ENCODE measurements around the gene ZNF581.
A peak's percentile ranks its signal among the peaks of the same experiment; 100 is the strongest.

Gene ZNF581

DNA sequence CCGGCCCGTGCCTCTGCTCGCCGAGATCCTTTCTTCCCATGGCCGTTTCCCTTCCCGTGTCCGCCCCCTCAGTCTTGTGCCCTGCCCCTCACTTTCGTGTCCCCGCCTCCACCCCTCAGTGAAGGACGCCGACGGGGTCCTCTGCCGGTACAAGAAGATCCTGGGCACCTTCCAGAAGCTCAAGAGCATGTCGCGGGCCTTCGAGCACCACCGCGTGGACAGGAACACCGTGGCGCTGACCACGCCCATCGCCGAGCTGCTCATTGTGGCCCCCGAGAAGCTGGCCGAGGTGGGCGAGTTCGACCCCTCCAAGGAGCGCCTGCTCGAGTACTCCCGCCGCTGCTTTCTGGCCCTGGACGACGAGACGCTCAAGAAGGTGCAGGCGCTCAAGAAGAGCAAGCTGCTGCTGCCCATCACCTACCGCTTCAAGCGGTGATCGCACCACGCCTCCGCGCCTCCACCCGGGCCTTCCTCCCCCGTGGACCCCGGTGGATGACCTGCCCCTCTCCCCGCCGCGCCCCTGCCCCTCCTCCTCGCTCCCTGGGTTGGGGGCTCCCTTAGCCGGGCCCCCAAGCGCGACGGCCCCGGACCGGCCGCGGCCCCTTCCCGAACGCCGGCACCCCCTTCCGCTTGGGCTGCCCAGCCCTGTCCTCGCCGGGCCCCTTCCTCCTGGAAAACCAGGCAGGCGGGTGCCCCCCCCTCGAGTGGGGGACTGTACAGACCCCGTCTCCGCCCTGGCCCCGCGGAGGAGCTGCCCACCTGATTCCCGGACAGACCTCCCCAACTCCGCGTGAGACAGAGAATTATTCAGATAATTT is 9.1 kb downstream of the ZNF581 start:
- in situ Hi-C loops (cut with MboI; ENCODE audit: low pct_unique_long_range_greater_than_20kb, low sequenced_read_pairs, unreplicated experiment), result no loop called here
- TF ChIP-seq, protein P1, sequence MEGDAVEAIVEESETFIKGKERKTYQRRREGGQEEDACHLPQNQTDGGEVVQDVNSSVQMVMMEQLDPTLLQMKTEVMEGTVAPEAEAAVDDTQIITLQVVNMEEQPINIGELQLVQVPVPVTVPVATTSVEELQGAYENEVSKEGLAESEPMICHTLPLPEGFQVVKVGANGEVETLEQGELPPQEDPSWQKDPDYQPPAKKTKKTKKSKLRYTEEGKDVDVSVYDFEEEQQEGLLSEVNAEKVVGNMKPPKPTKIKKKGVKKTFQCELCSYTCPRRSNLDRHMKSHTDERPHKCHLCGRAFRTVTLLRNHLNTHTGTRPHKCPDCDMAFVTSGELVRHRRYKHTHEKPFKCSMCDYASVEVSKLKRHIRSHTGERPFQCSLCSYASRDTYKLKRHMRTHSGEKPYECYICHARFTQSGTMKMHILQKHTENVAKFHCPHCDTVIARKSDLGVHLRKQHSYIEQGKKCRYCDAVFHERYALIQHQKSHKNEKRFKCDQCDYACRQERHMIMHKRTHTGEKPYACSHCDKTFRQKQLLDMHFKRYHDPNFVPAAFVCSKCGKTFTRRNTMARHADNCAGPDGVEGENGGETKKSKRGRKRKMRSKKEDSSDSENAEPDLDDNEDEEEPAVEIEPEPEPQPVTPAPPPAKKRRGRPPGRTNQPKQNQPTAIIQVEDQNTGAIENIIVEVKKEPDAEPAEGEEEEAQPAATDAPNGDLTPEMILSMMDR (IDR thresholded peaks at IDR 0.05; ENCODE audit: extremely low read depth, insufficient read depth, missing control alignments), result no peak
- DNase-seq (ENCODE audit: low spot score), result no peak

DNA sequence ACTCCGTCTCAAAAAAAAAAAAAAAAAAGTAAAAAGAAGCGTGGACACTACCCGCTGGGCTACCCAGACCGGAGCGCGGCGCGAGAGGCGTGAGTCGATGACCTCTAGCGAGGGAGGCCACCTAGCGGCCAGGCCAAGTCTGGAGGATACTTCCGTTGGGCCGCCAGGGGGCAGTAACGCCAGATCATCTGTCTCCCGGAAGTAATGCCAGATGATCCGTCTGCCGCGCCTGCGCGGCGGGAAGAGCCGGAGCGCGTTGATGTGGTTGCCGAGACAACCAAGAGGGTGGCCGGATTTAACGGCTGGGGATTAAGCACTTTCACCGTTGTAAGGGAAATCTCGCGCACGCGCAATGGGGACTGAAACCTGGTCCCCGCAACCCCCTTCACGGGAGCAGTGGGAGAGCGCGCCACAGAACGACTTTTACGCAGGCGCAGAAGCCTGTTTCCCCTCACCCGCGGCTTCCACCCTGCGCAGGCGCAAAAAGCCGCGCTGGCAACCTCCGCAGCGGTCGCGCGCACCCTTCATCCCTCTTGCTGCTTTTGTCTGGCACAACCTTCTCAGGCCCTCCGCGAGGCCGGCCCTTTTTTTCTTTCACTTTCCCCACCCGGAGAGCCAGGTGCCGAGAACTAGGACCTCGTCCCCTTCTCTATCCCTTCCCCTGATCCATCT is 10.3 kb downstream of the ZNF581 start:
- DNase-seq (ENCODE audit: low spot score), result peak; percentile 95
- in situ Hi-C loops (cut with MboI; ENCODE audit: low pct_unique_long_range_greater_than_20kb, low sequenced_read_pairs, unreplicated experiment), result no loop called here
- TF ChIP-seq, protein P1 (IDR thresholded peaks at IDR 0.05; ENCODE audit: extremely low read depth, insufficient read depth, missing control alignments), result peak; percentile 100

DNA sequence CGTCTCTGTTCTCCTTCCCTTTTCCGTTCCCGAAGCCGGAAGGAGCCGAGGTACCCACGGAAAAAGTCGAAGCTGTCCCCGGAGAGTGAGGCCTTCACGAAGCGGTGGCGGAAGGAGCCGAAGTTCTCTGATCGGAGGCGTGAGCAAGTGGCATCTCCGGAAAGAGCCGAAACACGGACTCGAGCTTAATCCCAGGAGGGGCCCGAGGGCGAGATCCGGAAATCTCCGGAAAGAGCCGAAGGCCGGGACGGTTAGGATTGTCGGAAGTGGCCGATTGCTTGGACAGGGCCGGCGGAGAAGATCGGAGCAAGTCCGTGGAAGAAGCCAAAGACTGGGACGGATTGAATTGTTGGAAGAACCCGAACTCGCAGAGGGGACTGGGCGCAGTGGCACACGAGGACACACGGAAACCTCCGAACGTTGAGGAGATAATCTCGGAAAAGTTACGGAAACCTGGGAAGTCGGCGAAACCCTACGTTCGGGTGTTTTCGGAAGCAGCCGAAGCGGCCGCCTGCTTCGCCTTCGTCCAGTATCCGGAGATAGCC is 10.9 kb downstream of the ZNF581 start:
- in situ Hi-C loops (cut with MboI; ENCODE audit: low pct_unique_long_range_greater_than_20kb, low sequenced_read_pairs, unreplicated experiment), result no loop called here
- peak; percentile 97 for DNase-seq (ENCODE audit: low spot score)
- TF ChIP-seq, protein P1 (IDR thresholded peaks at IDR 0.05; ENCODE audit: extremely low read depth, insufficient read depth, missing control alignments), result no peak

DNA sequence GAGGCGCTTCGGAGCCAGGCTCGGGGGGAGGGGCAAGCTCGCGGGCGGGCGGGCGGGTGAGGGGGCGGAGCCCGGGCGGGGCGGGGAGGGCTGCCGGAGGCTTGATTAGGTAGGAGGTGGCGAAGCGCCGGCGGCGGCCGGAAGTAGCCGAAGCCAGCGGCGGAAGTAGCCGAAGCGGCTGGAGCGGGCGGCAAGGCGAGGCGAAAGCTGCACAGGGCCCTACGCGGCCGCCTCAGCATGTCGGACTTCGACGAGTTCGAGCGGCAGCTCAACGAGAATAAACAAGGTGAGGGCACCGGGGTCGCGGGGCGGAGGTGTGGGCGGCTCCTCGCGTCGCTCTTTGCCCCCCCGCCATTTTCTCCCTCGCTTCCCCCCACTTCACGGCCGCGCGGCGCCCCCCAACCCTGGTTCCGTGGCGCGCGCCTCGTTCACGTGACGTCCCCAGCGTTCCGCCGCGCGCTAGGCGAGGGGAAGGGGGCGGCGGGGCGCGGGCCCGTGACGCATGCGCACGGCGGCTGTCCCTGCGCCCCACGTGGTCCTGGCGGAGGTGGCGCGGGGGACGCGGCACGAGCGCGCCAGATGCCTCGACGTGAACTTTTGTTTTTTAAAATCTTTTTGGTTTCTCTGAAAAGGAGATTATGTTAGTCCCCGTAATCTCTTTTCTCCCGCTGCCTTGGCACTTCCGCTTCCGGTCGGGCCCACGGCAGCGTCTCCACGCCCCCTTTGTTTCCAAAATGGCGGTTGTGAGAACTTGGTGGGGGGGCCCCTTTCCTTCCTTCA is 11.6 kb downstream of the ZNF581 start, which contains the start of gene U2AF2:
TSS of gene U2AF2 (plus strand) at position 168 of the 780 bp plus-strand sequence. CDS start at position 238, 70 bp downstream.
- TF ChIP-seq, protein P1 (IDR thresholded peaks at IDR 0.05; ENCODE audit: extremely low read depth, insufficient read depth, missing control alignments), result no peak
- peak; percentile 98 for DNase-seq (ENCODE audit: low spot score)
- in situ Hi-C loops (cut with MboI; ENCODE audit: low pct_unique_long_range_greater_than_20kb, low sequenced_read_pairs, unreplicated experiment), result no loop called here

DNA sequence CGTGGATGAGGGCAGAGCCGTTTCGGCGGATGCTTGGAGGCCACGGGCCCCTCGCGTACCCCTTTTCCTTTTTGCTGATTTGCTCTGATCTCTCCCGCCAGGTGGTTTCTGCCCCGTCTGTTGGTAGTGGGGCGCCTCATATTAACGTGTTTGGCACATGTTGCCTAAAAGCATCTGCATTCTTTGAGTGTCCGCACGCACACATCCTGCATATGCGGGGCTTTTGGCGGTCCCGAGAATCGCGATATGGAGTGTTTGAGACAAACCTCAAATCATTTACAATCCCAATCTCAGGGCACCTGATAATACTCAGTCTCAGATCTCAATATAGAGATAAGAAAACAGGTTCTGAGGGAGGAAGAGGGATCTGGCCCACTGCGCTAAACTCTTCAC is 12.2 kb downstream of the ZNF581 start:
- TF ChIP-seq, protein P1 (IDR thresholded peaks at IDR 0.05; ENCODE audit: extremely low read depth, insufficient read depth, missing control alignments), result no peak
- in situ Hi-C loops (cut with MboI; ENCODE audit: low pct_unique_long_range_greater_than_20kb, low sequenced_read_pairs, unreplicated experiment), result no loop called here
- DNase-seq (ENCODE audit: low spot score), result no peak

DNA sequence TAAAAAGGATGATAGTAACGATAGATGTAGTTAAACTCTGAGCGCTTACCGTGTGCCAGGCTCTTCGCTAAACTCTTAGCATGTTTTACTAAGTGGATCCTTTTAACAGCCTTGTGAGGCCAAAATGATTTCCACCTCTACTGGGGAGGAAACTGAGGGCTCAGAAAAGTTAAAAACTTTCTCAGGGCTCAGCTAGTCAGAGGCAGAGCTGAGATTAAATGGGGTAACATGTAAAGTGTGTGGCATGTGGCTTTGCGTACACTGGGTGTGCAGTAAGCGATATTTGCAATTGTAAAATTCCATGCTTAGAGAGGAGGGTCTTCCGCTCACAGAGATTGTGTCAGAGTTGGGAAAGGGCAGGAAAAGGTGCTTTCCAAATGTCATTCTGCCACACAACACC is 13.1 kb downstream of the ZNF581 start:
- in situ Hi-C loops (cut with MboI; ENCODE audit: low pct_unique_long_range_greater_than_20kb, low sequenced_read_pairs, unreplicated experiment), result no loop called here
- no peak for DNase-seq (ENCODE audit: low spot score)
- TF ChIP-seq, protein P1 (IDR thresholded peaks at IDR 0.05; ENCODE audit: extremely low read depth, insufficient read depth, missing control alignments), result no peak

All from GM13977 (cell line).